GM12891 (cell line): ENCODE results near the gene SPATA21.

ENCODE experiments used
- DNase-seq: peaks from one replicate; pipeline ENCODE4 v3.0.0; 2011; ENCODE audit warnings: low spot score; ENCODE audit not compliant: insufficient read length
- FAIRE-seq: peaks from 2 replicates; lab custom pipeline; 2011; peaks lifted over from hg19 to GRCh38; lab: Jason Lieb, UNC
- PAX5 ChIP-seq: IDR thresholded peaks from 2 replicates; pipeline ENCODE4 v1.6.1; 2011; ENCODE audit warnings: low read length, moderate library complexity, mild to moderate bottlenecking; ENCODE audit not compliant: insufficient read depth, severe bottlenecking
- POLR2A ChIP-seq: IDR thresholded peaks from 2 replicates; pipeline ENCODE4 v1.6.1; 2011; ENCODE audit warnings: low read depth, low read length, control low read depth
- POLR2AphosphoS5 ChIP-seq: IDR thresholded peaks from 2 replicates; pipeline ENCODE4 v1.6.1; 2011; ENCODE audit warnings: low read depth, low read length, control low read depth
- POU2F2 ChIP-seq: IDR thresholded peaks from 2 replicates; pipeline ENCODE4 v1.6.1; 2011; ENCODE audit warnings: low read depth, mild to moderate bottlenecking, control low read depth, low read length, moderate library complexity
- SPI1 ChIP-seq: IDR thresholded peaks from 2 replicates; pipeline ENCODE4 v1.6.1; 2011; ENCODE audit warnings: low read depth, low read length, control low read depth
- TAF1 ChIP-seq: IDR thresholded peaks from 2 replicates; pipeline ENCODE4 v1.6.1; 2011; ENCODE audit warnings: low read depth, low read length, control low read depth

The SPATA21 gene

GRCh38 chr1:16418823-16419425, 18.3 kb downstream of the SPATA21 start:
- no peak for DNase-seq
- TF ChIP-seq POLR2A (no peak), SPI1 (no peak), POU2F2 (no peak), TAF1 (no peak), PAX5 (no peak), POLR2AphosphoS5 (no peak)
- FAIRE-seq = no peak

- FAIRE-seq (no peak), DNase-seq (no peak)
- TF ChIP-seq POLR2A (no peak), TAF1 (no peak), PAX5 (no peak), SPI1 (no peak), POU2F2 (no peak), POLR2AphosphoS5 (no peak)
Measured at GRCh38 chr1:16413191-16413590, 24.0 kb downstream of the SPATA21 start.

DNA sequence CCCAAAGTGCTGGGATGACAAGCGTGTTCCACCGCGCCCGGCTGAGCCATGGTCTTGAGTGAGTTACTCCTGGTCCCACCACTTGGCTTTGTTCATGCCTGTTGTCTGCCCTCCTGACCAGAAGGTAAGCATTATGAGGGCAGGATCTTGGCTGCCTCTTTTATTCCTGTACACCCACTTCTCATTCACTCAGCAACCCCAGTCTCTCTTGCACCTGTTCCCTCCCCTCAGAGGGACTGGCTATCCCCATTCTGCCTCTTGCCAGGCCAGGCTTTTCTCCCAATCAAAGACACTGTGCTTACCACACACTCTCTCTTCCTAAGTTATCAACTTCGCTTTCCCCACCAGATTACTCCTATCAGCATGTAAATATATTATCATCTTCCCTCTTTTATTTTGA, 26.4 kb downstream of the SPATA21 start:
- FAIRE-seq (no peak), DNase-seq (no peak)
- TF ChIP-seq POU2F2 = no peak
- no peak for TF ChIP-seq PAX5
- TF ChIP-seq SPI1 = no peak
- TF ChIP-seq POLR2AphosphoS5 = no peak
- TF ChIP-seq POLR2A = no peak
- TF ChIP-seq TAF1 = no peak

DNA sequence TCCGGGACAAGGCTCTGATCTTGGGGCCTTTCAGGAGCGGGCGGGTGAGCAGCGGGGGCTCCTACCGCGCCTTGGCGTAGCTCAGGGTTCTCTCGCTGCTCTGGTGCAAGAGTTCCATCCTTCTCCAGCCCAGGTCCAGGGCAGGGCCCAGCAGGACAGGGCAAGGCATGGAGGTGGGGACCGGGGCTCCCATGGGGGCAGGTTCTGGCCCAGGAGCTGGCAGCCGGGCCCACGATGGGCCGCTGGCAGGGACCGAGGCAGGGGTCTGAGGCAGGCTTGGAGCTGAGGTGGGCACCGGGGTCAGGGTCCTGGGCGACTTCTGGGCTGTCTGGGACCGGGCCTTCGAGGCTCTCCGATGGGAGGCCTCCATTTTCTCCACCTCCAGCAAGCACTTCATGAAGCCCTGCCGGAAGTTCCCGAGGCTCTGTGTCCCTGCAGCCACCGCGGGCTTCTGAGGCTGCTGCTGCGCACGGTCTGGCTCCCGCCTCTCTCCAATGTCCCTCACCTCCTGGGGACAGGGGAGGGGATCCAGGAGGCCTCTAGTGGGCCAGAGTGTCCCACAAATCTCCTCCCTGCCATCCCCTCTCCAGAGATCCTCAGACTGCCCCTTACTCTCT, 27.6 kb downstream of the SPATA21 start:
- DNase-seq (no peak), FAIRE-seq (no peak)

GRCh38 chr1:16406868-16407267, 30.4 kb downstream of the SPATA21 start:
- TF ChIP-seq PAX5 (no peak), SPI1 (no peak), POLR2A (no peak), POU2F2 (no peak), POLR2AphosphoS5 (no peak), TAF1 (no peak)
- no peak for DNase-seq
- FAIRE-seq = no peak

More for the DNA sequence above, 27.6 kb downstream of the SPATA21 start:
- TF ChIP-seq PAX5 (no peak), SPI1 (no peak), TAF1 (no peak), POLR2A (no peak), POU2F2 (no peak), POLR2AphosphoS5 (no peak)

- no peak for DNase-seq
- TF ChIP-seq POU2F2 = no peak
- no peak for TF ChIP-seq TAF1
- no peak for TF ChIP-seq PAX5
- TF ChIP-seq POLR2AphosphoS5 = no peak
- no peak for FAIRE-seq
Measured at GRCh38 chr1:16405441-16405840, 31.8 kb downstream of the SPATA21 start.

DNA sequence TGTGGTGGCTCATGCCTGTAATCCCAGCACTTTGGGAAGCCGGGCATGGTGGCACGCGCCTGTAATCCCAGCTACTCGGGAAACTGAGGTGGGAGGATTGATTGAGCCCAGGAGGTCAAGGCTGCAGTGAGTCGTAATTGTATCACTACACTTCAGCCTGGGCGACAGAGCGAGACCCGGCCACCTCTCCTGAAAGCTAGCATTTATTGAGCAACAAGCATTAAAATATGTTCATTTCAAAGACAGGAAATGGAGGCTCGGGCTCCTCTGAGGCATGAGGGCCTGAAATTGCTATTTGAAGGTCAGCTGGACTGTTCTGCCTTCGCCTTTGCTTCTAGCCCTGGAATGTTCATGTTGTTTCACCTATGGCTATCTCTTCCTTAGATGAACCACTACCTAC, 34.5 kb downstream of the SPATA21 start:
- FAIRE-seq (no peak), DNase-seq (no peak)
- TF ChIP-seq TAF1 (no peak), PAX5 (no peak), SPI1 (no peak), POU2F2 (no peak), POLR2A (no peak), POLR2AphosphoS5 (no peak)

GRCh38 chr1:16398371-16398953, 38.8 kb downstream of the SPATA21 start:
- TF ChIP-seq POLR2AphosphoS5 (no peak), TAF1 (no peak), SPI1 (no peak), PAX5 (no peak), POLR2A (no peak), POU2F2 (no peak)
- no peak for DNase-seq
- no peak for FAIRE-seq

- FAIRE-seq (no peak), DNase-seq (no peak)
- no peak for TF ChIP-seq PAX5
- TF ChIP-seq TAF1 = no peak
- TF ChIP-seq POLR2A = no peak
- no peak for TF ChIP-seq SPI1
- TF ChIP-seq POLR2AphosphoS5 = no peak
- no peak for TF ChIP-seq POU2F2
Measured at GRCh38 chr1:16397120-16397519, 40.1 kb downstream of the SPATA21 start.
